Erythroblast (primary cell): ENCODE data around the gene C16orf46.
"Not testable (repeated sequence)": the region's sequence is repeated elsewhere in the genome, so short reads cannot be mapped to it uniquely, and the experiment has no call there.

Experiments
- GATA1 ChIP-seq: IDR thresholded peaks from 2 replicates; pipeline ENCODE4 v1.6.1; 2011; ENCODE audit warnings: low read depth, mild to moderate bottlenecking, control low read depth, low read length, moderate library complexity
- POLR2A ChIP-seq: IDR thresholded peaks from 2 replicates; pipeline ENCODE4 v1.6.1; 2011; ENCODE audit warnings: mild to moderate bottlenecking, low read length

GRCh38 chr16:81109274-81109673 is 32.2 kb upstream of the C16orf46 start:
- not testable (repeated sequence) for TF ChIP-seq POLR2A, GATA1
